PC-9 (cell line): ENCODE data around the gene AVPR1B.

Experiments
- CTCF ChIP-seq: fragments of 200-600 bp; sonication (generic); conservative IDR thresholded peaks from 2 replicates; pipeline ENCODE4 v1.6.1; 2017; ENCODE audit warnings: mixed run types, antibody characterized with exemption, mild to moderate bottlenecking, moderate library complexity
- EZH2 ChIP-seq: fragments of 200-600 bp; sonication (generic); IDR thresholded peaks from 2 replicates; pipeline ENCODE4 v1.8.0; 2017; ENCODE audit warnings: antibody characterized with exemption, low read depth

- TF ChIP-seq CTCF (peak; percentile 92), EZH2 (no peak)
Measured at GRCh38 chr1:206106328-206107167, 10.6 kb downstream of the AVPR1B start.
